Measurements from ENCODE around the gene HSPA2. TPM values are rescaled to one million over a fixed set of nuclear protein-coding genes. Genes with fewer than 3 reads are reported as not detected.

Gene HSPA2
- total RNA-seq, 2 experiments from 2014 or later: 7.2 to 7.3 TPM

DNA sequence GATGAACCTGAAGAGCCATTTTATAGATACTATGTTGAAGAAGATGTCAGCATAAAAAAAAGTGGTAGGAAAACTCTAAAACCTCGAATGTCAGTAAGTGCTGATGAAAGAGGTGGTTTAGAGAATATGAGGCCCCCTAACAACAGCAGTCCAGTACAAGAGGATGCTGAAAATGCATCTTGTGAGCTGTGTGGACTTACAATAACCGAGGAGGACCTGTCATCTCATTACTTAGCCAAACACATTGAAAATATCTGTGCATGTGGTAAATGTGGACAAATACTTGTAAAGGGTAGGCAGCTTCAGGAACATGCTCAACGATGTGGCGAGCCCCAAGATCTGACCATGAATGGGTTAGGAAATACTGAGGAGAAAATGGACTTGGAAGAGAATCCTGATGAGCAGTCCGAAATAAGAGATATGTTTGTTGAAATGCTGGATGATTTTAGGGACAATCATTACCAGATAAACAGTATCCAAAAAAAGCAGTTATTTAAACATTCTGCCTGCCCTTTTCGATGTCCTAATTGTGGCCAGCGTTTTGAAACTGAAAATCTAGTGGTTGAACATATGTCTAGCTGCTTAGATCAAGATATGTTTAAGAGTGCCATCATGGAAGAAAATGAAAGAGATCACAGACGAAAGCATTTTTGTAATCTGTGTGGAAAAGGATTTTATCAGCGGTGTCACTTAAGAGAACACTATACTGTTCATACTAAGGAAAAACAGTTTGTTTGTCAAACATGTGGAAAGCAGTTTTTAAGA is 17.8 kb upstream of the HSPA2 start:
- Mint-ChIP-seq H3K4me3 (no peak overlapping the region), H3K9me3 (ENCODE audit: low read depth) (no peaks in the 10 kb centered on the region), H3K27ac (no peak overlapping the region), H3K36me3 (peaks cover 18% of the 10 kb centered on the region), H3K4me1 (peaks cover 16% of the 10 kb centered on the region), H3K27me3 (no peaks in the 10 kb centered on the region)
- DNase-seq (no peak), ATAC-seq (peak; percentile 49)
- CTCF ChIA-PET: interaction anchor here (0.9 to 4.9 kb wide), 6 partner anchors 13 to 113 kb away, joined by 3 to 36 read pairs (median 4); partner anchors contain the start of gene HSPA2

DNA sequence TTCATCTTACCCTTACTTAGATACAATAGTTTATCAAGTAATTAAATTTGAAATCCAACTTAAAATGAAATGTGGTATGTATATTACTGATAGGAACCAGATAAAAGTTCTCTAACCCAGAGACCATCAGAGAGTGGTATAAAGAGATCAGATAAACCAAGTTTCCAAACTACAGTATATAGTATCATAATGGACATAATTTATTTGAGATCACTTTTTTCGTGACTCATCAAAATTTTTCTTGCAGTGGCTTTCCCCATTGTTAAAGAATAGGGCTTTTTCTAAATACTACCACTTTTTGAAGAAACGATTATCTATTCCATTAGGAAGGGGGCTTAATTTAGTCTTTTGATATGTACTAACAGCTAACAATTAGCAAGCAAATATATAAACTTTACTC is 15.2 kb upstream of the HSPA2 start:
- Mint-ChIP-seq H3K4me3 (no peak overlapping the region), H3K27me3 (no peaks in the 10 kb centered on the region), H3K27ac (no peak overlapping the region), H3K36me3 (peaks cover 21% of the 10 kb centered on the region), H3K9me3 (ENCODE audit: low read depth) (no peaks in the 10 kb centered on the region), H3K4me1 (peaks cover 8% of the 10 kb centered on the region)
- CTCF ChIA-PET: interaction anchor here (1.4 kb wide), 1 partner anchor 15 kb away, joined by 3 read pairs; no protein-coding TSS in a partner anchor
- DNase-seq (no peak), ATAC-seq (no peak)

DNA sequence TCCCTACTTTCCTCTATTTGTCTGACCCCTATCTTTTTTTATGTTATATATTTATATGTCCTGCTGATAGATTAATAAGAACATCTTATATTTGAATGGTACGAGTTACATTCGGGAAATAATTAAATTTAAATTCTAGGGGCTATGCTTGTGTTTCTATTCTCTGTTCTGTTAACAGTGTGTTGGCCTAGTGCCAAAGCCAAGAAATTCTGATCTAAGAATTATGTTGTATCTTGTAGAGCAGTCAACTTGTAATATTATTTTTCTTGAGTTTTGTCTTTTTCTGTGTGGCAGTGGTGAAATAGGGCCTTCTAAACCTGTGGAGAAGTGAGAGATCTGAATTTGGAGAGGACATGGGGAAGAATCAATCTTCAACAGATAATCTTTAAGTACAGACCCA is 9.0 kb upstream of the HSPA2 start:
- CTCF ChIA-PET: interaction anchor here (0.9 kb wide), 1 partner anchor 8 kb away, joined by 3 read pairs; no protein-coding TSS in a partner anchor
- Mint-ChIP-seq H3K4me1 (peaks cover 5% of the 10 kb centered on the region), H3K4me3 (no peak overlapping the region), H3K36me3 (peaks cover 9% of the 10 kb centered on the region), H3K27ac (no peak overlapping the region), H3K27me3 (no peaks in the 10 kb centered on the region), H3K9me3 (ENCODE audit: low read depth) (no peaks in the 10 kb centered on the region)
- DNase-seq (no peak), ATAC-seq (no peak)

DNA sequence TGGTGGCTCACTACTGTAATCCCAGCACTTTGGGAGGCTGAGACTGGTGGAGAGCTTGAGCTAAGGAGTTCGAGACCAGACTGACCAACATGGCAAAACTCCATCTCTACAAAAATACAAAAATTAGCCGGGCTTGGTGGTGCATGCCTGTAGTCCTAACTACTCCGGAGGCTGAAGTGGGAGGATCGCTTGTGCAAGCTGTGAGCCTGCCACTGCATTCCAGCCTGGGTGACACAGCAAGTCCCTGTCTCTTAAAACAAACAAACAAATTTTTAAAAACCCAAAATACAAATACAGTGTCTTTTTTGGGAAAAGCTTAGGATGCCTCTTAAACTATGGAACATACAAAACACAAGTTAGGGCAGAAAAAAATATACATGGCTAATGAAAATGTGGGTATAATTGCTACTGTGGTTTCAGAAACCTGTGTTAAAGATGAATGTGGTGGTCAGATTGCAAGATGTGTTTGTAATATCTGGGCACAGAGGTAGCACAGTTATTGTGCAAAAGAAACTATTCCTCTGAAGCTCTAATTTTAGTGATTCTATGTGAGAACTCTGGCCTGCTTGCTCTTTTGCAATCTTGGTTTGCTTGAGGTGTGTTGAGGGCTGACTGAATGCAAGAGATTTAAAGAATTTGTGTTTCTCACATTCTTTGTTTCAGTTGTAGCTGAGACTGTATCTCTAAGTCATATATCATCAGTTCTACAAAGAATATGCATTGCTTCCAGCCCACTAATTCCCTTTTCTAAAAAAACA is 3.9 kb upstream of the HSPA2 start:
- no peak overlapping the region for H3K27ac Mint-ChIP-seq
- peaks cover 22% of the 10 kb centered on the region for H3K4me1 Mint-ChIP-seq
- H3K9me3 Mint-ChIP-seq (ENCODE audit: low read depth): no peaks in the 10 kb centered on the region
- no peak for ATAC-seq
- peaks cover 17% of the 10 kb centered on the region for H3K27me3 Mint-ChIP-seq
- no peak for DNase-seq
- CTCF ChIA-PET: interaction anchor here (1.2 to 2.8 kb wide), 3 partner anchors 28 to 149 kb away, joined by 3 to 9 read pairs (median 5); no protein-coding TSS in a partner anchor
- H3K36me3 Mint-ChIP-seq: peaks cover 10% of the 10 kb centered on the region
- no peak overlapping the region for H3K4me3 Mint-ChIP-seq

DNA sequence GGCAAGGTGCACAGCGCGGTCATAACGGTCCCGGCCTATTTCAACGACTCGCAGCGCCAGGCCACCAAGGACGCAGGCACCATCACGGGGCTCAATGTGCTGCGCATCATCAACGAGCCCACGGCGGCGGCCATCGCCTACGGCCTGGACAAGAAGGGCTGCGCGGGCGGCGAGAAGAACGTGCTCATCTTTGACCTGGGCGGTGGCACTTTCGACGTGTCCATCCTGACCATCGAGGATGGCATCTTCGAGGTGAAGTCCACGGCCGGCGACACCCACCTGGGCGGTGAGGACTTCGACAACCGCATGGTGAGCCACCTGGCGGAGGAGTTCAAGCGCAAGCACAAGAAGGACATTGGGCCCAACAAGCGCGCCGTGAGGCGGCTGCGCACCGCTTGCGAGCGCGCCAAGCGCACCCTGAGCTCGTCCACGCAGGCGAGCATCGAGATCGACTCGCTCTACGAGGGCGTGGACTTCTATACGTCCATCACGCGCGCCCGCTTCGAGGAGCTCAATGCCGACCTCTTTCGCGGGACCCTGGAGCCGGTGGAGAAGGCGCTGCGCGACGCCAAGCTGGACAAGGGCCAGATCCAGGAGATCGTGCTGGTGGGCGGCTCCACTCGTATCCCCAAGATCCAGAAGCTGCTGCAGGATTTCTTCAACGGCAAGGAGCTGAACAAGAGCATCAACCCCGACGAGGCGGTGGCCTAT is 875 bp downstream of the HSPA2 start:
- Mint-ChIP-seq H3K4me3 (peak overlapping the region; percentile 82), H3K4me1 (peaks cover 38% of the 10 kb centered on the region), H3K36me3 (peaks cover 10% of the 10 kb centered on the region), H3K27me3 (peaks cover 50% of the 10 kb centered on the region), H3K27ac (peak overlapping the region; percentile 96), H3K9me3 (ENCODE audit: low read depth) (no peaks in the 10 kb centered on the region)
- CTCF ChIA-PET: interaction anchor here (0.6 to 3.5 kb wide), 6 partner anchors 8 to 232 kb away, joined by 3 to 16 read pairs (median 6); partner anchors contain the start of gene PPP1R36
- DNase-seq (no peak), ATAC-seq (no peak)

DNA sequence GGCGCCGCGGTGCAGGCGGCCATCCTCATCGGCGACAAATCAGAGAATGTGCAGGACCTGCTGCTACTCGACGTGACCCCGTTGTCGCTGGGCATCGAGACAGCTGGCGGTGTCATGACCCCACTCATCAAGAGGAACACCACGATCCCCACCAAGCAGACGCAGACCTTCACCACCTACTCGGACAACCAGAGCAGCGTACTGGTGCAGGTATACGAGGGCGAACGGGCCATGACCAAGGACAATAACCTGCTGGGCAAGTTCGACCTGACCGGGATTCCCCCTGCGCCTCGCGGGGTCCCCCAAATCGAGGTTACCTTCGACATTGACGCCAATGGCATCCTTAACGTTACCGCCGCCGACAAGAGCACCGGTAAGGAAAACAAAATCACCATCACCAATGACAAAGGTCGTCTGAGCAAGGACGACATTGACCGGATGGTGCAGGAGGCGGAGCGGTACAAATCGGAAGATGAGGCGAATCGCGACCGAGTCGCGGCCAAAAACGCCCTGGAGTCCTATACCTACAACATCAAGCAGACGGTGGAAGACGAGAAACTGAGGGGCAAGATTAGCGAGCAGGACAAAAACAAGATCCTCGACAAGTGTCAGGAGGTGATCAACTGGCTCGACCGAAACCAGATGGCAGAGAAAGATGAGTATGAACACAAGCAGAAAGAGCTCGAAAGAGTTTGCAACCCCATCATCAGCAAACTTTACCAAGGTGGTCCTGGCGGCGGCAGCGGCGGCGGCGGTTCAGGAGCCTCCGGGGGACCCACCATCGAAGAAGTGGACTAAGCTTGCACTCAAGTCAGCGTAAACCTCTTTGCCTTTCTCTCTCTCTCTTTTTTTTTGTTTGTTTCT is 1.7 kb downstream of the HSPA2 start:
- Mint-ChIP-seq H3K4me1 (peaks cover 38% of the 10 kb centered on the region), H3K27me3 (peaks cover 50% of the 10 kb centered on the region), H3K4me3 (peak overlapping the region; percentile 82), H3K9me3 (ENCODE audit: low read depth) (no peaks in the 10 kb centered on the region), H3K36me3 (peaks cover 10% of the 10 kb centered on the region), H3K27ac (no peak overlapping the region)
- ATAC-seq (no peak), DNase-seq (no peak)
- CTCF ChIA-PET: interaction anchor here (0.6 to 3.5 kb wide), 4 partner anchors 31 to 349 kb away, joined by 3 to 16 read pairs (median 5); no protein-coding TSS in a partner anchor

DNA sequence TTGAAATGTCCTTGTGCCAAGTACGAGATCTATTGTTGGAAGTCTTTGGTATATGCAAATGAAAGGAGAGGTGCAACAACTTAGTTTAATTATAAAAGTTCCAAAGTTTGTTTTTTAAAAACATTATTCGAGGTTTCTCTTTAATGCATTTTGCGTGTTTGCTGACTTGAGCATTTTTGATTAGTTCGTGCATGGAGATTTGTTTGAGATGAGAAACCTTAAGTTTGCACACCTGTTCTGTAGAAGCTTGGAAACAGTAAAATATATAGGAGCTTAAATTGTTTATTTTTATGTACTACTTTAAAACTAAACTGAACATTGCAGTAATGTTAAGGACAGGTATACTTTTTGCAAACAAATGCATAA is 2.3 kb downstream of the HSPA2 start:
- DNase-seq: no peak
- Mint-ChIP-seq H3K9me3 (ENCODE audit: low read depth) (no peaks in the 10 kb centered on the region), H3K27ac (no peak overlapping the region), H3K36me3 (peaks cover 10% of the 10 kb centered on the region), H3K4me1 (peaks cover 38% of the 10 kb centered on the region), H3K4me3 (peak overlapping the region; percentile 82), H3K27me3 (peaks cover 50% of the 10 kb centered on the region)
- CTCF ChIA-PET: interaction anchor here (1.9 to 3.5 kb wide), 2 partner anchors 94 to 349 kb away, joined by 4 to 16 read pairs; no protein-coding TSS in a partner anchor
- ATAC-seq: no peak

DNA sequence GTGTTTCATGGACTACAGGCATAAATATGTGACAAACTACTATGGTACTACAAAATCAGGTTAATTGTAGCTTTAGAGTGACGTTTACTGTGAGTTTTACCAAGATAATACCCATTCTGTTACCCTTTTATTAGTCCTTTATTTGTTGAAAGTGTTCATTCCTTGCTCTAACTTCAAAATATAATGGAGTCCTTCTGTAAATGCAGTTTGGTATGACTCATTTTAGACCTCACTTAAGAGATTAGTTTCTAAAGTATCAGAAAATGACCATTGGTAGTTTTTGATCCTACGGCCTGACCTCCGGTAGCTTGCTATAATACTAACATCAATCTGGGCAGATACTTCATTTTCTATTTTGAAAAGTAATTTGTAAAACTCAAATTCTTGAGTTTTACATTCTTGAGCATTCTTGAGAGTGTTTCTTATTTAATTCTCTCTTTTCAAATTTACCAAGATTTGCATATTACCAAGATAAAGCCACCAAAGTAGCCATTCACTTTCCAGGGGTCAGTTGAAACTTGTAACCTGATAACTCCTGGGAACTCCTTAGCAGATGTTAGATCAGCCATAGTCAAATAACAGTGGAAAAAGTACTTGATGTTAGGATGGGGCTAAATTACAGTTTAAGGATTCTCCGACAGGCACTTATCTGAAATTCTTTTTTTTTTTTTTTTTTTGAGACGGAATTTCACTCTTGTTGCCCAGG is 4.2 kb downstream of the HSPA2 start:
- H3K4me3 Mint-ChIP-seq: no peak overlapping the region
- peaks cover 55% of the 10 kb centered on the region for H3K27me3 Mint-ChIP-seq
- no peaks in the 10 kb centered on the region for H3K9me3 Mint-ChIP-seq (ENCODE audit: low read depth)
- H3K36me3 Mint-ChIP-seq: peaks cover 9% of the 10 kb centered on the region
- H3K4me1 Mint-ChIP-seq: peaks cover 38% of the 10 kb centered on the region
- ATAC-seq: no peak
- H3K27ac Mint-ChIP-seq: no peak overlapping the region
- DNase-seq: no peak
- CTCF ChIA-PET: no interaction called here

DNA sequence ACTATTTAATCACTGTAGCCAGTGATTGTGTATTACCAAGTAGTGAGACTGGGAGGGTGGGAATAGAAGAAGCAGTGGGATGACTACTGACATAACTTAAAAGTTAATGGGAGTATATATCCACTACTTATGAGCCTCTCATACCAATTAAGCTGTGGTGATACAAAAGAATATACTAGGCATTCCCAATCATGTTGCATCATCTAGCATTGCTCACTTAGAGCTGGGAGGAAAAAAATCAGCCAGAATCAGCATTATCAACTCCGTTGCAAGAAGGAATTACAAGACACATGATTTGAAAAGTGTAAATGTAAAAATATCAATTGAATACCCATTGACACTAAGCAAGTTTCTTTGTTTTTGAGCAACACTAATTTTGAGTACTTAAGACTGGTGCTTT is 8.5 kb downstream of the HSPA2 start:
- no peak for ATAC-seq
- Mint-ChIP-seq H3K27me3 (peaks cover 51% of the 10 kb centered on the region), H3K9me3 (ENCODE audit: low read depth) (no peaks in the 10 kb centered on the region), H3K36me3 (no peaks in the 10 kb centered on the region), H3K4me3 (peak overlapping the region; percentile 22), H3K27ac (no peak overlapping the region), H3K4me1 (peaks cover 14% of the 10 kb centered on the region)
- no peak for DNase-seq
- CTCF ChIA-PET: interaction anchor here (1.3 to 1.4 kb wide), 2 partner anchors 9 to 38 kb away, joined by 3 to 5 read pairs; partner anchors contain the start of gene HSPA2

DNA sequence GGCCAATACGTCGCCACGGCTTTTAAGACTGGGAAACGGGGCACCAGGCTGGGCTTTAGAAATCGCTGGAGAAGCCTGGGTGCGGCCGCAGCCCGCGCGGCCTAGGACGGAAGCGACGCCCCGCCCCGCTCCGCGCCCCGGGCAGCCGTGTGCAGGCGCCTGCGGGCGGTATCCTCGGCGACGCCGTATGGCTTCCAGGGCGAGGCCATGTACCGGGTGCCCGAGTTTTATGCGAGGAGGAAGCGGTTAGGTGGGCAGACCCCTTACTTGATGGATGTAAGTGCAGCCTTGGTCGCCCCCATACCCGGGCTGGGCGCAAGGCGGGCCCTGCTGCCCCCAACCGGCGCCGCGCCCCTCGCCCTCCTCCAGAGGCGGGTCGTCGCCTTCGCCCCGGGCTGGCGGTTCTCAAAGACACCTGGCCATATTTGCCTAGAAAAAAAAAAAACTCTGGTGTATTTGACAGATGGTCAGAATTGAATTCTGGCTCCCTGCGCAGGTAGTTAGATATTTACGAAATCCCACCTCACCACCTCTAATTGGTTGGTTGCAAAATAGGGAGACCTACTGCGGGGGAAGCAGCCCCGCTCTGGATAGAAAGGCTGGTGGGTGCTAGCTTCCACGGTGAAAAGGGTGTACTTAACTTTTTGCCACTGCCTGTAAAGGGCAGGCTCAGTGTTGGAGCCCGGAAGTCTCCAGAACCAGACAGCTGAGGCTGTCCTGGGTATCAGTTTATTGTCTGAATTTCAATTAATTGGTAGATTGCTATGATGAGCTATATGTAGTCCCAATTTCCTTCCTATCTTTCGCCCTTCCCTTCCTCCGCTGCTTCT is 9.5 kb downstream of the HSPA2 start, which contains the start of gene PPP1R36:
Gene PPP1R36, plus strand, starts transcription at position 171 of the 830 bp plus-strand sequence. Its CDS starts 37 bp downstream, at position 208.
- Mint-ChIP-seq H3K27me3 (peaks cover 46% of the 10 kb centered on the region), H3K9me3 (ENCODE audit: low read depth) (no peaks in the 10 kb centered on the region), H3K4me1 (peaks cover 14% of the 10 kb centered on the region), H3K36me3 (no peaks in the 10 kb centered on the region), H3K27ac (no peak within 1 kb of the TSS), H3K4me3 (peak within 1 kb of the TSS; percentile 50)
- DNase-seq (peak; percentile 61), ATAC-seq (peak; percentile 98)
- CTCF ChIA-PET: interaction anchor here (1.0 to 1.3 kb wide), 3 partner anchors 10 to 87 kb away, joined by 4 to 5 read pairs (median 5); partner anchors contain the start of gene HSPA2
